HT1080 (cell line): Measurements from ENCODE around the gene P2RX2. TPM values are rescaled to one million over a fixed set of nuclear protein-coding genes. Genes with fewer than 3 reads are reported as not detected.
A peak's percentile ranks its signal among the peaks of the same experiment; 100 is the strongest.

Experiments used
- DNase-seq: peaks from one replicate; pipeline ENCODE4 v3.0.0-alpha.2; 2015; ENCODE audit warnings: low read depth
- small RNA-seq: library from RNA; depleted of rRNA; stranded (forward); fragments of <200 nt; gene quantifications from one replicate; pipeline ENCODE3, GENCODE V24; 2014
- total RNA-seq: library from RNA; depleted of rRNA; stranded (reverse); fragments of >200 nt; shearing (Covaris generic); gene quantifications from 2 replicates; pipeline ENCODE4 v1.2.3, GENCODE V29; 2014; rRNA removed

Gene P2RX2
- total RNA-seq, 1 experiment from 2014 or later: not detected

DNA sequence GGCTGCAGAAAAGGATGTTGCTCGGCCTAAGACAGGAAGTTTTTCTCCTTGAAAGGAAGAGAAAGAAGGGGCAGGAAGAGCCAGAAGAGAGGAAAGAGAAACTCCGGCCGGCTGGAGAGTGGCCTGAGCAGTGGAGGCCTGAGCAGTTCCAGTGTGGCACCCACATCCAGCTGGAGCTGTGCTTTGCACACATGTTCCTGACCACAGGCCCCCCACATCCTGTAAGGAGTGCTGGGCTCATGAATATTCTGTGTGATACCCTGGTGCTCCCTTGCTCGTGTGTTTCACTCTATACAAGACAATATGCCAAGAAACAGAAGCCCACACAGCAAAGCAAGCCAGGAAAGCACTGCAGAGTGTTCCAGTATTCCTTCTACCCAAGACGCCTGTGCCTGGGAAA is 41.5 kb downstream of the P2RX2 start:
- DNase-seq: no peak

DNA sequence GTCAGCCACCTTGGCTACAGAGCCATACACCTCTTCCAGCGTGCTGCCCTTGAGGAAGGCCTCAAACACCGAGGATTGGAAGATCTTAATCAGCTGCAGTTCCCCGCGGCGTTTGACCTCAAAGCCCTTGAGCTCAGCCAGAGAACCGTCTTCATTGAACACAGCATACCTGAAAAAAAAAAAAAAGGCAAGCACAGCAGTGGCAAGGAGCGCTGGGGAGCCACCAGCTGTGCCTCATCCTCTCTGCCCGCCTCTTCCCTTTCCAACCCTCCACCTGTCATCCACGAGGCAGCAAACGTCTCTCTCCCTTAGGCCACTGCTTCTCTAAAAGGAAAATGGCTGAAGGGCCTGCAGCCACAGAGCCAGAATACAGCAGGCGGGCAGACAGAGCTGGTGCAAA is 42.4 kb downstream of the P2RX2 start:
- no peak for DNase-seq

DNA sequence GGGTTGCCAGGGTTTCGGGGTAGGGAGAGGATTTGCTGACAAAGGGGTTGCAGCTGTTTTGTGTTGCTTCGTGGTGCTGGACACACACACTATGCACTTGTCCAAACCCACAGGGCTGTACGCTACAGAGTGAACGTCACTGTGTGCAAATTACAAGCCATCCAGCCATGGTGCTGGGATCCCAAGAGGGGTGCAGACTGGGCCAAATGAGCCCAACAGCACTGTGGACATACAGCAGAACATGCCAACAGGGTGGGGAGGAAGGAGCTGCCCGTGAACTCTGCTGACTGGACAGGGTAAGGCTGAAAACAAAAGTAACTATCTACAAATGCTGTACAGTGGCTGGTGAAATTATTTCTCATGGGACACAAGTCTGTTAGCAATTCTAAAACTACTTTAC is 43.4 kb downstream of the P2RX2 start:
- no peak for DNase-seq

DNA sequence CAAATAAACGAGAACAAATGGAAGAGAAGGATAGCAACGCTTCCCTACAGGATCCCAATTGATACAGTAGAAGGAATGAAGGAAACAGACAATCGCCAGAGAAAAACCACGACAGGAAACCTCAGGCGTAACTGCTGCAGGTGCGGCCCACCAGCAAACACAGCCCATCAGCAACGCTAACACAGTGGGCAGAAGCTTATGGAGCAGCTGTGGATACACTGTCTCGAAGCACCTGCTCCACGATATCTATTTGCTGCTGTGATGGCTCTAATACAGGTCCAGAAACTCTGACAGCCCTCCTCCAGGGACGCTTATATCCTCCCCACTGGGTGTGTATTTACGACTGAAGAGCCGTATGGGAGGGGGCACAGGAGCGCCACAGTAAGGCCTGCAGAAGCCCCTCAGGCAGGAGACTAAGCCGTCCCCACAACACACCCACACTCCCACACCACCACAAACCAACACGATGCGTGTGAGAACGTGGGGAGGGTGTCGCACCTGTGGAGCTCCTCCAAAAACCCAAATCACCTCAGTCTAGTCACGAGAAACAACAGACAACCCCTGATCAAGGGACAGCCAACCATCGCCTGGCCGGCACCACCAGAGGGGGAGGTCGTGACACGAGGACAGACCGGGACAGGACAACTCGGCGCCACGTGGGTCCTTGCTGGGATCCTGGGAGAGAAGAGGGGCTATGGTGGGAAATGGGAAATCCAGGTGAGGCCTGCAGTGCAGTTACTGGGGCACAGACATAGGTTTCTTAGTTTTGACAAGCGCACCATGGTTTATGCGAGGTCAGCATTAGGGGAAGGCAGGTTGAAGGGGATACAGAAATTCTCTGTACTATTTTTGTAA is 44.6 kb downstream of the P2RX2 start:
- no peak for DNase-seq

DNA sequence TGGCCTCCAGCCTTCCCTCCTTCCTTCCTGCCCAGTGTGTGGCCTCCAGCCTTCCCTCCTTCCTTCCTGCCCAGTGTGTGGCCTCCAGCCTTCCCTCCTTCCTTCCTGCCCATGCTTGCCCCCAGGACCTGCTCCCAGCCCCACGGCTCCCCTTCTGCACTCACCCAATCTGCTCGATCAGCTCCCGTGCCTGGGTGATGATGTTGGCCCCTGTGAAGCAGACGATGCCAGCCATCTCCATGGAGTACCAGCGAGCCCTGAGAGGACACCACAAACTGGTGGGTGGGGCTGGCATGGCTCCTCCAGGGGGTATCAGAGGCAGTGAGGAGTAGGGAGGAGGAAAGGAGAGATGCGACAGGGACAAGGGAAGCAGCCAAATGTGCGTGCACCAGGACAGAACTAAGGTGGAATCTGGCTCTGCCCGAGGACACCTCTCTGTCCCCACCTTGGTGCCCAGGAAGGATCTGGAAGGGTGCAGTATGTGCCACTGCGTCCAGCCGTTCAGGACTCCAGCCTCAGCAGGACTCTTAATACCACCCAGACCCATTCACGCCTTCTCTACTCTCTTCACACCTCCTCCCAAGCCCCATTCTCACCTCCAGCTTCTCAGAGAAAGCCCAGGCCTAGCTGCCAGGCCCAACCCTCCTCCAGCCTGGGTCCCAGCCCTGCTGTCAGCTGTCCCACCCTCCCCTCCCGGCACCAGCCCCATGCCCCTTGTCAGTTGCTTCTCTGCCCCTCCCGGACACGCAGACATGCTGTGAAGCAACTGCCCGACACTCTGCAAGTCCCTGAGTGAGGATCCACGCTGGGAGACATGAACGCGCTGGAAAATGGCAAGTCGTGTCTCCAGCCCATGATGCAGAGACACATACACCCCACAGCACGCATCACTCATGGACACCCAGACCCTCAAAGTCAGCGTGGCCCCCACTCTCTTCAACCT is 45.9 kb downstream of the P2RX2 start:
- no peak for DNase-seq

DNA sequence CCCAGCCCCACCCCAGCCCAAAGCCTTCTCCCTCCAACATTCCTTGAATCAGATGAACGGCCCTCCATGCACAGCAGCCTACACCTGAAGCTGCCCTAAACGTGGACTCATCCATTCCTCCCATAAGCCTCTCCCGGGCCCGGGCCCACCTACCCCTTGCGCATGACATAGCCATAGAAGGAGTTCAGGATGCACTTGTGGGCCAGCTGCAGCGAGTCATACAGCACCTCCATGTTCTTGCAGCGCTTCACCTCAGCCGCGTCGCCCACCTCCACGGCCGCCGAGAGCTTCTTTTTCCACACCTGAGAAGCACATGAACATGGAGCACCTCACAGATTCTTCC is 46.5 kb downstream of the P2RX2 start:
- DNase-seq: no peak

DNA sequence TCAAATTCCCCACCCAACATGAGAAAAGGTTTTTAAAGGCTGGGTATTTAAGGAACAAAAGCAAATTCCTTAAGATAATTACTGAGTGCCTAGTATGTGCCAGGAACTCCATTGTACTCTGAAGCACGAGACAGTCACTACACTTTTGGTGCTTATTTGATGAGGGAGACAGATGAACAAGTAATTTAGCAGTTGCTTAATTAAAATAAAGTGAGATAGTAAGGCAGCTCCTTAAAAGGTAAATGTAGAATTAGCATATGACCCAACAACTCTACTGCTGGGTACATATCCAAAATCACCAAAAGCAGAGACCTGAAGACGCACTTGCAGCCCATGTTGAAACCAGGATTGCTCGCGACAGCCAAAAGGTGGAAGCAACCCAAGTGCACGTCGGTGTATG is 47.2 kb downstream of the P2RX2 start:
- no peak for DNase-seq

DNA sequence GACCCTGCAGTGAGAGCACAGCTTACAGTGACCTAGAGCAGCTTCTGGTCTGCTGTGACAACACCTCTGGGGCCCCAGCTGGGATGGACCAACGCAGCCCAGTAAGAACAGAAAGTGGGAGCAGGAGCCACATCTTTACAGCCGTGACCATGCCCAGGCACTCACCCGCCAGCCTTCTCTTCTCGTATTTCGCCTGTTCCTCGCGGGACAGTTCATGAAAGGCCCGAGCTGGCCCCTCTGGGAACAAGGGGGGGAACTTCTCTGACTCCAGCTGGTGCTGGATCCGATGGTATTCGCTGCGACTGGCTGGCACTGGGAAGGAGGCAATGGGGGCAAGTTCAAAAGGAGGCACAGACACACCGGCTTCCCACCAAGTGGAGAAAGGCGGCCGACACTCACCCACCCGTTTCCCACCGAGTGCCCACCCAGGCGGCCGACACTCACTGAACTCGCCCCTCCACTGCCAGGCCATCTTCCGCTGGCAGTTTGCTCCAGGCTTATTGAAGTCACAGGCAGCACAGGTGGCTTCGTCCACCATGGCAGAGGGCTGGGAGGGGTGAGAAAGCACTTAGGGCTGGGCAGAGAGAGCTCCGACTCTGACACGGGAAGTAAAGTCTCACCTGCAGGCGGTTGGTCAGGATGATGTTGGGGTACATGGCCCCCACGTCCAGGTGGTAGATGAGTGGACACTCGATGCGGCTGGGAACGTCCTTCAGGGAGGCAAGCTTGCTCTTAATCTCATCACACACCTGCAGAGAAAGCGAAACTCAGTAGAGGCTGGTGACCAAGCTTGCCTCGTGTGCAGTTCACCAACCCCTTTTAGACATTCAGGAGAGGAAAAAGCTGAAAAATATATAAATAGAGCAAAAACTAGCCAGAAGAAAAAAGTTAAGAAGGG is 49.9 kb downstream of the P2RX2 start:
- no peak for DNase-seq

DNA sequence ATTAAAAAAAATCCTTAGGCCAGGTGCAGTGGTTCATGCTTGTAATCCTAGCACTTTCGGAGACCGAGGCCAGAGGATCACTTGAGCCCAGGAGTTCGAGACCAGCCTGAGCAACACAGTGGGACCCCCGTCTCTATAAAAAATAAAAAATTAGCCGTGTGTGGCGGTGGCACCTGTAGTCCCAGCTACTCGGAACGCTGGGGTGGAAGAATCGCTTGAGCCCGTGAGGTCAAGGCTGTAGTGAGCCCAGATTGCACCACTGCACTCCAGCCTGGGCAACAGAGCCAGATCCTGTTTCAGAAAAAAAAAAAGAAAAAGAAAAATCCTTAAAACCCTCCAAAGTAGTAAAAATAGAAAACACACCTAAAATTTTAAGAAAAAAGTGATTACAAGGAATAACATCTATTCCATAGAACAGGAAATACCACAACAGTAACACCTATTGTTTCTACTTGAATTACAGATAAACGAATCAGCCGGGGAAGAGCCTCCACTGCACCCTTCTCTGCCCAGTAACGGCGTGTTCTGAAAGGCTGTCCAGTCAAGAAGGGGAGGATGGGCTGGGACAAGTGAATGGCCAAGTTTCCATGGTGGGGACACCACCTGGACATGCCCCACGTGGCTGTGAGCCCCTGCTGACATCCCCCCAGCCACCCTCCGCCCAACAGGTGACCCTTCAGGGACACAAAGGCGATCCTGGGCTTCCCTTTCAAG is 50.7 kb downstream of the P2RX2 start:
- DNase-seq: peak; percentile 22

Small RNAs within 50 kb of the gene (small RNA-seq; reads per million reads assigned to genes)
- gene MIR6763: not detected

Other genes starting within 250 kb of the P2RX2 start
- 5.7 and 15.5 TPM in 2 replicates for gene FBRSL1, start 128.6 kb upstream of the P2RX2 start, total RNA-seq
- not detected in 2 replicates for gene LRCOL1, start 8.2 kb upstream of the P2RX2 start, total RNA-seq
- gene POLE, start 68.6 kb downstream of the P2RX2 start, total RNA-seq: 35.5 and 39.1 TPM in 2 replicates
- gene PXMP2, start 68.8 kb downstream of the P2RX2 start, total RNA-seq: 43.7 TPM in 2 replicates
- 125 and 145 TPM in 2 replicates for gene PGAM5, start 92.1 kb downstream of the P2RX2 start, total RNA-seq
- gene ANKLE2, start 143.1 kb downstream of the P2RX2 start, total RNA-seq: 52.5 and 59.5 TPM in 2 replicates
- 76.4 and 80.9 TPM in 2 replicates for gene GOLGA3, start 210.1 kb downstream of the P2RX2 start, total RNA-seq